Lower leg skin (tissue), 3 donors: Measurements from ENCODE around the gene SVIL.

Experiments
- POLR2A ChIP-seq, 2 donors: fragments of 450-650 bp; IDR thresholded peaks; one replicate each; pipeline ENCODE4 v1.6.1; 2016 to 2017; ENCODE audit warnings: antibody characterized with exemption in 2 of 2, mild to moderate bottlenecking in 1 of 2, moderate library complexity in 1 of 2
- TF ChIP-seq, protein P1 (sequence below), 3 donors: fragments of 450-650 bp; IDR thresholded peaks; one replicate each; pipeline ENCODE4 v1.5.1; 2016; ENCODE audit warnings: antibody characterized with exemption in 3 of 3, mild to moderate bottlenecking in 3 of 3, moderate library complexity in 2 of 3

- no peak for TF ChIP-seq POLR2A (IDR thresholded peaks at IDR 0.05)
- TF ChIP-seq, protein P1, sequence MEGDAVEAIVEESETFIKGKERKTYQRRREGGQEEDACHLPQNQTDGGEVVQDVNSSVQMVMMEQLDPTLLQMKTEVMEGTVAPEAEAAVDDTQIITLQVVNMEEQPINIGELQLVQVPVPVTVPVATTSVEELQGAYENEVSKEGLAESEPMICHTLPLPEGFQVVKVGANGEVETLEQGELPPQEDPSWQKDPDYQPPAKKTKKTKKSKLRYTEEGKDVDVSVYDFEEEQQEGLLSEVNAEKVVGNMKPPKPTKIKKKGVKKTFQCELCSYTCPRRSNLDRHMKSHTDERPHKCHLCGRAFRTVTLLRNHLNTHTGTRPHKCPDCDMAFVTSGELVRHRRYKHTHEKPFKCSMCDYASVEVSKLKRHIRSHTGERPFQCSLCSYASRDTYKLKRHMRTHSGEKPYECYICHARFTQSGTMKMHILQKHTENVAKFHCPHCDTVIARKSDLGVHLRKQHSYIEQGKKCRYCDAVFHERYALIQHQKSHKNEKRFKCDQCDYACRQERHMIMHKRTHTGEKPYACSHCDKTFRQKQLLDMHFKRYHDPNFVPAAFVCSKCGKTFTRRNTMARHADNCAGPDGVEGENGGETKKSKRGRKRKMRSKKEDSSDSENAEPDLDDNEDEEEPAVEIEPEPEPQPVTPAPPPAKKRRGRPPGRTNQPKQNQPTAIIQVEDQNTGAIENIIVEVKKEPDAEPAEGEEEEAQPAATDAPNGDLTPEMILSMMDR (IDR thresholded peaks at IDR 0.05): no peak
These were observed 21.6 kb downstream of the SVIL start for GRCh38 chr10:29613196-29613595.
